ENCODE measurements around the gene C4B.
"Not testable (repeated sequence)": the region's sequence is repeated elsewhere in the genome, so short reads cannot be mapped to it uniquely, and the experiment has no call there.

C4B gene

DNA sequence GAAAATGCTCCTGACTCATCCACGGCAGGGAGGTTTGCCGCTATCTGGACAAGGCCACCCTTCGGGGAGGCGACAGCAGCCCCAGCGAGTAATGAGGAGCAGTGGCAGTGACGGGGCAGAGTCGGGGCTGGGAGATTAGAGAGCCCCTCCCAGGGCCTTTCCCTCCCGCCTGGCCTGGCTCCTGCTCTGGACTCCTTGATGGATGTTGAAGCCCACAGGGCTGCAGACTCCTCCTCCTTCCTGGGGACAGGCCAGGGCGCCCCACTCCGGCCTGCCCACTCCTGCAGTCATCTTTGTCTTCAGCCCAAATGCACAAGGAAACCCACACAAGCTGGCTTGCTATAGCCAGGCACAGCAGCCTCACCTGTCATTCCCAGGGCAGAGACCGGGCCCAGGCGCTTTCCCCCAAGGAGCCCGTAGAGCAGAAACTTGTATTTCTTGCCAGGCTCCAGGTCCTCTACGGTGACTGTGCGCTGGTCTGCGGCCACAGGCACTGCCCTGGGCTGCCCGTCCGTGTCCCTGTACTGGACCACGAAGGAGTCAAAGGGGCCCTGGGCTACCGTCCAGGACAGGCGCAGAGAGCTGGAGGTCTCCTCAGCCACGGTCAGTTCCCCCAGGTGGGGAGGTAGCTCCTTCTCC lies 31.3 kb downstream of the C4B start:
- CTCF ChIA-PET, result interaction anchor here (1.0 to 4.8 kb wide), 7 partner anchors 18 to 109 kb away, joined by 4 to 39 read pairs (median 21); no protein-coding TSS in a partner anchor
- TF ChIP-seq, protein P1, sequence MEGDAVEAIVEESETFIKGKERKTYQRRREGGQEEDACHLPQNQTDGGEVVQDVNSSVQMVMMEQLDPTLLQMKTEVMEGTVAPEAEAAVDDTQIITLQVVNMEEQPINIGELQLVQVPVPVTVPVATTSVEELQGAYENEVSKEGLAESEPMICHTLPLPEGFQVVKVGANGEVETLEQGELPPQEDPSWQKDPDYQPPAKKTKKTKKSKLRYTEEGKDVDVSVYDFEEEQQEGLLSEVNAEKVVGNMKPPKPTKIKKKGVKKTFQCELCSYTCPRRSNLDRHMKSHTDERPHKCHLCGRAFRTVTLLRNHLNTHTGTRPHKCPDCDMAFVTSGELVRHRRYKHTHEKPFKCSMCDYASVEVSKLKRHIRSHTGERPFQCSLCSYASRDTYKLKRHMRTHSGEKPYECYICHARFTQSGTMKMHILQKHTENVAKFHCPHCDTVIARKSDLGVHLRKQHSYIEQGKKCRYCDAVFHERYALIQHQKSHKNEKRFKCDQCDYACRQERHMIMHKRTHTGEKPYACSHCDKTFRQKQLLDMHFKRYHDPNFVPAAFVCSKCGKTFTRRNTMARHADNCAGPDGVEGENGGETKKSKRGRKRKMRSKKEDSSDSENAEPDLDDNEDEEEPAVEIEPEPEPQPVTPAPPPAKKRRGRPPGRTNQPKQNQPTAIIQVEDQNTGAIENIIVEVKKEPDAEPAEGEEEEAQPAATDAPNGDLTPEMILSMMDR (IDR thresholded peaks at IDR 0.05; ENCODE audit: insufficient read depth, low read length, missing control alignments), result no peak
- DNase-seq (ENCODE audit: low read depth, low spot score), result no peak
- POLR2A ChIA-PET, result no interaction called here
- H3K4me3 ChIP-seq (ENCODE audit: low read depth, low read length), result no peak overlapping the region

DNA sequence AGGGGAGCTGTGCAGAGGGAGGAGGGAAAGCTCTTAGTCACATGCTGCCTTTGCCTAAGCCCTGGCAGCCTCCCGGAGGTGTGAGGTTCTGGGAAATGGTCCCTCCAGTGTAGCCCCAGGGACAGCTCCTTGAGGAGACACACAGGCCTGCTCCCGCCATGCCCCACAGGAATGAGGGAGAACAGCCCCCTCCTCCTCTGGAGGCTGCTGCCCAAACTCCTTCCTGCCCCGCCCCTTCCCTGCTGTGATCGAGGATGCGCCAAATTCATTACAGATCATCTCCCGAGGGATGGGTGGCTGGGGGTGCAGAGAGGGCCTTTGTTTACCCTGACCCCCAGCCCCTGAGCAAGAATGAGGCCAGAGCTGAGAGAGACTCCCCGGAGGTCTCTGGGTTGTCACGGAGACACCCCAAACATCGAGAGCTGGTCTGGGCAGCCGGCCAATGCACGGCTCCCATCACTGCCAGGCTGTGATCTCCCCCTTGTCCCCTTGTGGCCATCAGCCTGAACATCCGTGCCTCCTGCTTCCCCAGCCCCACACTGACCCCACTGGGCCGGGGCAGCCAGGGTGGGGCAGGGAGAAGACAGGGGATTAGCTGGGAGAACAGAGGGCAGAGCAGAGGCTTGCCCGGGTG lies 32.0 kb downstream of the C4B start:
- TF ChIP-seq, protein P1 (IDR thresholded peaks at IDR 0.05; ENCODE audit: insufficient read depth, low read length, missing control alignments), result peak; percentile 1
- DNase-seq (ENCODE audit: low read depth, low spot score), result no peak
- CTCF ChIA-PET, result interaction anchor here (1.0 to 4.8 kb wide), 8 partner anchors 18 to 108 kb away, joined by 4 to 39 read pairs (median 14); no protein-coding TSS in a partner anchor
- POLR2A ChIA-PET, result no interaction called here
- H3K4me3 ChIP-seq (ENCODE audit: low read depth, low read length), result no peak overlapping the region

DNA sequence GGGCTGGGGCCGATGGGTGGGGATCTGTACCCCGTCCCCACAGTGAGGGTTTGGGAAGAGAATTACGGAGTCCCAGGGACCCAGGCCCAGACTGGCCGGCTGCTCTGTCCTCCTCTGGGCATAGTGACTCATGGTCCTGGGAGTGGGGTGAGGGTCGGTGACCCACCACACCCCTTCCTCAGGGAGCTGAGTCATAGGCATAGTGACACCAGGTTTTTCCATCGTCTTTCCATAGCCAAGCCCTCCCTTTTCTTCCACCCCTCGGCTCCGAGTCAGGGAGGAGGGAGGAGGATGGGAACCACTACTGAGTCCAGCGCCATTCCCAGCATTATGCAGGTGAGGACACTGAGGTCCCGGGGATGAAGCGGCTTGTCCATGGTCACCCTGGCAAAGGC lies 32.5 kb downstream of the C4B start:
- TF ChIP-seq, protein P1 (IDR thresholded peaks at IDR 0.05; ENCODE audit: insufficient read depth, low read length, missing control alignments), result no peak
- DNase-seq (ENCODE audit: low read depth, low spot score), result no peak
- CTCF ChIA-PET, result interaction anchor here (0.9 to 4.8 kb wide), 17 partner anchors 11 to 108 kb away, joined by 3 to 39 read pairs (median 7); partner anchors contain the start of gene TNXB
- no peak overlapping the region for H3K4me3 ChIP-seq (ENCODE audit: low read depth, low read length)
- POLR2A ChIA-PET, result no interaction called here

DNA sequence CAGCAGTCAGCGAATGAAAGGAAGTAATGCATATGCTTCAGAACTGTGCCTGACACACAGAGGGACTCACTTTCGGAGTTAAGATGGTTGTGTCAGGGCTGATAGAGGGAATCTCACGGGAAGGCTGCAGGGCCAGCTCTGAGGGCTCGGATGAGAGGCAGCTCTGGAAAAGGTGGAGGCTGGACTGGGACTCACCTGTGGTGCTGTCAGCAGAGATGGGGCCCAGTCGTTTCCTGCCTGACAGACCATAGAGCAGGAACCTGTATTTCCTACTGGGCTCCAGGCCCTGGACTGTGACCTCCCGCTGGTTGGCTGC lies 32.9 kb downstream of the C4B start:
- DNase-seq (ENCODE audit: low read depth, low spot score), result no peak
- CTCF ChIA-PET, result interaction anchor here (0.7 to 4.8 kb wide), 27 partner anchors 10 to 307 kb away, joined by 3 to 39 read pairs (median 5); partner anchors contain the start of gene TNXB
- TF ChIP-seq, protein P1 (IDR thresholded peaks at IDR 0.05; ENCODE audit: insufficient read depth, low read length, missing control alignments), result no peak
- POLR2A ChIA-PET, result no interaction called here
- no peak overlapping the region for H3K4me3 ChIP-seq (ENCODE audit: low read depth, low read length)

DNA sequence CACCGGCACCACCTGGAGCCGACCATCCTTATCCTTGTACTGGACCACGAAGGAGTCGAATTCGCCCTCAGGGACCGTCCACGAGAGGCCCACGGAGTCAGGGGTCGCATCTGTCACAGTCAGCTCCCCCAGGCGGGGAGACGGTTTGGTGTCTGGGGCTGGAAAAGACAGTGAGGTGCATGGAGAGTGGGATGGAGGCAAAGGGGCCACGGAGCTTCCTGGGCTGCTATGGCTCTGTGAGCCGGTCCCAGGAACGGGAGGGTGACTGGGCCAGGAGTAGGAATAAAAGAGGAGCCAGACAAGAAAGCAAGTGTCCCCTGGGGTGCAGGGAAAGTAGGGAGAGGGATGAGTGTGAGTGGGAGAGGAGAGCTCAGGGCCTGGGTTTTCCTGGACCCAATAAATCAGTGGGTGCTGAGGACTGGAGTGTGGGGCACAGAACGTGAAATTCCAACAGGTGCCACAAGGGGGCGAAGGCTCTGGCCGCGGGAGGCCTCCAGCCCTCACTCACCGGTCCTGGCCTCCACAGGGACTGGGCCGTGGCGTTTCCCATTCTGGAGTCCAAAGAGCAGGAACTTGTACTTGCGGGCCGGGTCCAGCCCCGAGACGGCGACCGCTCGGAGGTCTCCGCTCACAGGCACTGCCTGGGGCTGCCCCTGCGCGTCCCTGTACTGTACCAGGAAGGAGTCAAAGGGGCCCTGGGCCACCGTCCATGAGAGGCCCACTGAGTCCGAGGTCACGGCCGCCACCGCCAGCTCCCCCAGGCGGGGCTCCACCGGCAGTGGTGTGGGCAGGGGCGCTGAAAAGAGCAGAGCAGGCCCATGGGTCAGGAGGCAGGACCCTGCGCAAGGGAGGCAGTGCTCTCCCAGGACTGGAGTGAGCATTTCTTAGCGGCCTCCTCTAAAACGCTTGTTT lies 33.5 kb downstream of the C4B start:
- ChIA-PET CTCF (interaction anchor here (0.7 to 4.8 kb wide), 30 partner anchors 9 to 308 kb away, joined by 3 to 39 read pairs (median 4); partner anchors contain the start of genes DXO, GPSM3 and TNXB), POLR2A (no interaction called here)
- no peak for DNase-seq (ENCODE audit: low read depth, low spot score)
- no peak overlapping the region for H3K4me3 ChIP-seq (ENCODE audit: low read depth, low read length)
- TF ChIP-seq, protein P1 (IDR thresholded peaks at IDR 0.05; ENCODE audit: insufficient read depth, low read length, missing control alignments), result peak; percentile 88

DNA sequence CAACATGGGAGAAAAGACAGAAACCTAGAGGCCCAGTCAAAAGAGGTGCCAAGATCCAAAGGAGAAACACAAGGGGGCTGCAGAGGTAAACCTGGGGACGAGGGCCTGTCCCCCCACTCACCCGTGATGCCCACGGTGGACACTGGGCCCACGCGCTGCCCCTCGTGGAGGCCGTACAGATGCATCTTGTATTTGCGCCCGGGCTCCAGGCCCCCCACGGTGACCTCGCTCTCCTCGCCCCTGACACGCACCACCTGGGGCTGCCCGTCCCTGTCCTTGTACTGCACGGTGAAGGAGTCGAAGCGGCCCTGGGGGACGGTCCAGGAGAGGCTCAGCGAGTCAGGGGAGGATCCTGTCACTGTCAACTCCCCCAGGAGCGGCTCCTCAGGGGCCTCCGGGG lies 34.6 kb downstream of the C4B start:
- not testable (repeated sequence) for DNase-seq (ENCODE audit: low read depth, low spot score); H3K4me3 ChIP-seq (ENCODE audit: low read depth, low read length)
- ChIA-PET POLR2A (interaction anchor here (0.6 kb wide), 1 partner anchor 10 kb away, joined by 3 read pairs; no protein-coding TSS in a partner anchor), CTCF (interaction anchor here (0.9 to 4.8 kb wide), 11 partner anchors 8 to 144 kb away, joined by 3 to 39 read pairs (median 18); partner anchors contain the start of genes DXO and GPSM3)

DNA sequence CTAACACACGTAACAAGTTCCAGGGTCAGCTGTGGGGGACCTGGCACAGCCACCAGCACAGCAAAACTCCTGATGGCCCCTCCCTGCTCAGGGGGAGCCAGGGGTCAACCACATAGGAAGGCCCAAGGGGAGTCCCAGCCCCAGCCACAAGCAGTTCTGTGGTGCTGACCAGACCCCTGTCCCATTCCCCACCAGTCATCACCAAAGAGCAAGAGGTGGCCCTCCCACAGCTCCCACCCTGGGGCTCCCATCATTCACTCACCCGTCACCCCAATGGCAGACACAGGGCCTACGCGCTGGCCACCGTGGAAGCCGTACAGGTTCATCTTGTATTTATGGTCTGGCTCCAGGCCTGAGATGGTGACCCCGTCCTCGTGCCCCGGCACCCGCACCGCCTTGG lies 35.1 kb downstream of the C4B start:
- ChIA-PET POLR2A (interaction anchor here (0.6 kb wide), 1 partner anchor 9 kb away, joined by 3 read pairs; no protein-coding TSS in a partner anchor), CTCF (interaction anchor here (1.1 to 4.8 kb wide), 3 partner anchors 15 to 105 kb away, joined by 3 to 39 read pairs (median 37); no protein-coding TSS in a partner anchor)
- DNase-seq (ENCODE audit: low read depth, low spot score); H3K4me3 ChIP-seq (ENCODE audit: low read depth, low read length): not testable (repeated sequence)
